IgD-negative memory B cell (primary cell): ENCODE data around the gene ACKR4. TPM values are rescaled to one million over a fixed set of nuclear protein-coding genes. Genes with fewer than 3 reads are reported as not detected.
A peak's percentile ranks its signal among the peaks of the same experiment; 100 is the strongest.
"Not testable (repeated sequence)": the region's sequence is repeated elsewhere in the genome, so short reads cannot be mapped to it uniquely, and the experiment has no call there.

ENCODE experiments used
- H3K27ac Mint-ChIP-seq, 3 donors: one replicate each; pipeline ENCODE4 v1.8.0; 2020 to 2022; ENCODE audit warnings: mild to moderate bottlenecking in 3 of 3, mixed read lengths in 3 of 3, moderate library complexity in 1 of 3
- H3K27me3 Mint-ChIP-seq: one replicate; pipeline ENCODE4 v1.8.0; 2021; ENCODE audit warnings: mixed read lengths
- H3K36me3 Mint-ChIP-seq: one replicate; pipeline ENCODE4 v1.8.0; 2020; ENCODE audit warnings: mild to moderate bottlenecking, mixed read lengths
- H3K4me1 Mint-ChIP-seq, 3 donors: one replicate each; pipeline ENCODE4 v1.8.0; 2020 to 2022; ENCODE audit warnings: mixed read lengths in 3 of 3, mild to moderate bottlenecking in 1 of 3
- H3K4me3 Mint-ChIP-seq, 4 donors: one replicate each; pipeline ENCODE4 v1.8.0; 2020 to 2022; ENCODE audit warnings: mild to moderate bottlenecking in 4 of 4, mixed read lengths in 4 of 4, moderate library complexity in 3 of 4
- H3K9me3 Mint-ChIP-seq, 3 donors: one replicate each; pipeline ENCODE4 v1.8.0; 2020 to 2021; ENCODE audit warnings: mixed read lengths in 3 of 3, mild to moderate bottlenecking in 1 of 3
- polyA plus RNA-seq: library from polyadenylated mRNA; unstranded; fragments of 300-500 nt; fragmentation: Illumina TruSeq; gene quantifications from one replicate; pipeline ENCODE4 v1.2.3, GENCODE V29; 2021

The ACKR4 gene
- polyA plus RNA-seq, 1 donor from 2014 or later, result not detected

- H3K9me3 Mint-ChIP-seq, H3K27me3 Mint-ChIP-seq, H3K4me1 Mint-ChIP-seq, H3K27ac Mint-ChIP-seq, H3K4me3 Mint-ChIP-seq: not testable (repeated sequence)
- peaks cover 15% of the 10 kb centered on the region for H3K36me3 Mint-ChIP-seq
Observed at GRCh38 chr3:132615301-132615700, 18.2 kb downstream of the ACKR4 start.

- no peak overlapping the region for H3K27ac Mint-ChIP-seq
- H3K4me1 Mint-ChIP-seq, result peaks cover 0 to 5% (median 5%) of the 10 kb centered on the region in 3 donors
- H3K27me3 Mint-ChIP-seq, result no peaks in the 10 kb centered on the region
- no peak overlapping the region for H3K4me3 Mint-ChIP-seq
- H3K9me3 Mint-ChIP-seq, result peaks cover 0 to 2% (median 0%) of the 10 kb centered on the region in 3 donors
- peaks cover 20% of the 10 kb centered on the region for H3K36me3 Mint-ChIP-seq
Observed at GRCh38 chr3:132615881-132616280, 18.8 kb downstream of the ACKR4 start.

GRCh38 chr3:132616780-132617179 is 19.7 kb downstream of the ACKR4 start:
- no peaks in the 10 kb centered on the region for H3K4me1 Mint-ChIP-seq
- no peaks in the 10 kb centered on the region for H3K27me3 Mint-ChIP-seq
- H3K4me3 Mint-ChIP-seq, result no peak overlapping the region
- peaks cover 0 to 2% (median 0%) of the 10 kb centered on the region in 3 donors for H3K9me3 Mint-ChIP-seq
- no peak overlapping the region for H3K27ac Mint-ChIP-seq
- peaks cover 21% of the 10 kb centered on the region for H3K36me3 Mint-ChIP-seq

GRCh38 chr3:132622148-132622547 is 25.1 kb downstream of the ACKR4 start:
- H3K4me3 Mint-ChIP-seq, result no peak overlapping the region
- H3K36me3 Mint-ChIP-seq, result peaks cover 16% of the 10 kb centered on the region
- peaks cover 0 to 6% (median 3%) of the 10 kb centered on the region in 3 donors for H3K4me1 Mint-ChIP-seq
- no peaks in the 10 kb centered on the region for H3K9me3 Mint-ChIP-seq
- no peaks in the 10 kb centered on the region for H3K27me3 Mint-ChIP-seq
- H3K27ac Mint-ChIP-seq, result no peak overlapping the region

GRCh38 chr3:132622761-132623160 is 25.7 kb downstream of the ACKR4 start:
- H3K36me3 Mint-ChIP-seq, result peaks cover 16% of the 10 kb centered on the region
- no peaks in the 10 kb centered on the region for H3K9me3 Mint-ChIP-seq
- H3K4me3 Mint-ChIP-seq, result no peak overlapping the region
- H3K4me1 Mint-ChIP-seq, result peaks cover 0 to 6% (median 3%) of the 10 kb centered on the region in 3 donors
- no peak overlapping the region for H3K27ac Mint-ChIP-seq
- H3K27me3 Mint-ChIP-seq, result no peaks in the 10 kb centered on the region

GRCh38 chr3:132623646-132624045 is 26.6 kb downstream of the ACKR4 start:
- peaks cover 16% of the 10 kb centered on the region for H3K36me3 Mint-ChIP-seq
- no peaks in the 10 kb centered on the region for H3K27me3 Mint-ChIP-seq
- no peak overlapping the region for H3K4me3 Mint-ChIP-seq
- H3K4me1 Mint-ChIP-seq, result peaks cover 0 to 6% (median 3%) of the 10 kb centered on the region in 3 donors
- no peak overlapping the region for H3K27ac Mint-ChIP-seq
- no peaks in the 10 kb centered on the region for H3K9me3 Mint-ChIP-seq

- Mint-ChIP-seq H3K4me1 (peaks cover 0 to 6% (median 3%) of the 10 kb centered on the region in 3 donors), H3K36me3 (peaks cover 16% of the 10 kb centered on the region), H3K9me3 (no peaks in the 10 kb centered on the region), H3K4me3 (no peak overlapping the region), H3K27ac (no peak overlapping the region), H3K27me3 (no peaks in the 10 kb centered on the region)
Observed at GRCh38 chr3:132624790-132625189, 27.7 kb downstream of the ACKR4 start.

GRCh38 chr3:132625613-132626012 is 28.5 kb downstream of the ACKR4 start:
- Mint-ChIP-seq H3K4me3 (no peak overlapping the region), H3K36me3 (peaks cover 12% of the 10 kb centered on the region), H3K27me3 (no peaks in the 10 kb centered on the region), H3K27ac (no peak overlapping the region), H3K4me1 (peaks cover 0 to 6% (median 3%) of the 10 kb centered on the region in 3 donors), H3K9me3 (no peaks in the 10 kb centered on the region)

- no peak overlapping the region for H3K27ac Mint-ChIP-seq
- peaks cover 4% of the 10 kb centered on the region for H3K36me3 Mint-ChIP-seq
- no peaks in the 10 kb centered on the region for H3K27me3 Mint-ChIP-seq
- H3K4me1 Mint-ChIP-seq, result peaks cover 0 to 6% (median 3%) of the 10 kb centered on the region in 3 donors
- H3K9me3 Mint-ChIP-seq, result no peaks in the 10 kb centered on the region
- no peak overlapping the region for H3K4me3 Mint-ChIP-seq
Observed at GRCh38 chr3:132626955-132627354, 29.9 kb downstream of the ACKR4 start.

GRCh38 chr3:132628157-132628556 is 31.1 kb downstream of the ACKR4 start:
- Mint-ChIP-seq H3K9me3 (no peaks in the 10 kb centered on the region), H3K36me3 (peaks cover 6% of the 10 kb centered on the region), H3K27ac (no peak overlapping the region), H3K4me1 (peaks cover 0 to 4% (median 3%) of the 10 kb centered on the region in 3 donors), H3K4me3 (no peak overlapping the region), H3K27me3 (no peaks in the 10 kb centered on the region)

- Mint-ChIP-seq H3K27me3 (no peaks in the 10 kb centered on the region), H3K9me3 (no peaks in the 10 kb centered on the region), H3K4me3 (no peak overlapping the region), H3K27ac (no peak overlapping the region), H3K36me3 (peaks cover 4% of the 10 kb centered on the region), H3K4me1 (peaks cover 0 to 4% (median 3%) of the 10 kb centered on the region in 3 donors)
Observed at GRCh38 chr3:132629928-132630327, 32.9 kb downstream of the ACKR4 start.

- Mint-ChIP-seq H3K27ac (no peak overlapping the region), H3K27me3 (no peaks in the 10 kb centered on the region), H3K4me1 (peaks cover 0 to 3% (median 3%) of the 10 kb centered on the region in 3 donors), H3K36me3 (peaks cover 3% of the 10 kb centered on the region), H3K4me3 (no peak overlapping the region), H3K9me3 (no peaks in the 10 kb centered on the region)
Observed at GRCh38 chr3:132630612-132631011, 33.5 kb downstream of the ACKR4 start.

- Mint-ChIP-seq H3K27ac (no peak overlapping the region), H3K4me1 (no peaks in the 10 kb centered on the region), H3K4me3 (no peak overlapping the region), H3K36me3 (peaks cover 3% of the 10 kb centered on the region), H3K27me3 (no peaks in the 10 kb centered on the region), H3K9me3 (no peaks in the 10 kb centered on the region)
Observed at GRCh38 chr3:132635052-132635451, 38.0 kb downstream of the ACKR4 start.

GRCh38 chr3:132637590-132637989 is 40.5 kb downstream of the ACKR4 start:
- Mint-ChIP-seq H3K27ac (no peak overlapping the region), H3K36me3 (peaks cover 1% of the 10 kb centered on the region), H3K4me3 (no peak overlapping the region), H3K4me1 (peaks cover 0 to 2% (median 0%) of the 10 kb centered on the region in 3 donors), H3K27me3 (no peaks in the 10 kb centered on the region), H3K9me3 (no peaks in the 10 kb centered on the region)

GRCh38 chr3:132638706-132639105 is 41.6 kb downstream of the ACKR4 start:
- H3K4me1 Mint-ChIP-seq, result peaks cover 0 to 2% (median 0%) of the 10 kb centered on the region in 3 donors
- H3K9me3 Mint-ChIP-seq, result no peaks in the 10 kb centered on the region
- no peak overlapping the region for H3K4me3 Mint-ChIP-seq
- no peaks in the 10 kb centered on the region for H3K27me3 Mint-ChIP-seq
- H3K36me3 Mint-ChIP-seq, result peaks cover 1% of the 10 kb centered on the region
- no peak overlapping the region for H3K27ac Mint-ChIP-seq

GRCh38 chr3:132641427-132641826 is 44.4 kb downstream of the ACKR4 start:
- H3K4me3 Mint-ChIP-seq, H3K27me3 Mint-ChIP-seq, H3K4me1 Mint-ChIP-seq, H3K36me3 Mint-ChIP-seq, H3K9me3 Mint-ChIP-seq: not testable (repeated sequence)
- peak overlapping the region in 1 of 3 donors; percentile 59 for H3K27ac Mint-ChIP-seq
